Natural killer cell treated with Interleukin-12 subunit alpha and Interleukin-12 subunit beta and Interleukin-15 and Interleukin-18, amount 100 ng/mL, for 72 hours (primary cell): Measurements from ENCODE around the gene CHMP1A. TPM values are rescaled to one million over a fixed set of nuclear protein-coding genes. Genes with fewer than 3 reads are reported as not detected.
A peak's percentile ranks its signal among the peaks of the same experiment; 100 is the strongest.
"Not testable (repeated sequence)": the region's sequence is repeated elsewhere in the genome, so short reads cannot be mapped to it uniquely, and the experiment has no call there.

ENCODE experiments used
- ATAC-seq, 2 donors: fragments of 150-1000 bp; cut with Tn5 transposase in 1 of 2; sonication (Bioruptor Pico), chemical (Tn5 transposase) in 1 of 2; 2 replicates each; pipeline ENCODE4 v1.10.0; 2021
- DNase-seq: peaks from one replicate; pipeline ENCODE4 v3.0.0; 2022; ENCODE audit warnings: low spot score
- H3K27ac Mint-ChIP-seq, 2 donors: 1 replicate in 1 of 2; 2 replicates in 1 of 2; pipeline ENCODE4 v1.8.0; 2022; ENCODE audit warnings: mixed read lengths in 2 of 2, mild to moderate bottlenecking in 1 of 2, moderate library complexity in 1 of 2
- H3K27me3 Mint-ChIP-seq, 2 donors: 1 replicate in 1 of 2; 2 replicates in 1 of 2; pipeline ENCODE4 v1.8.0; 2022; ENCODE audit warnings: mixed read lengths in 2 of 2
- H3K36me3 Mint-ChIP-seq: one replicate; pipeline ENCODE4 v1.8.0; 2022; ENCODE audit warnings: mixed read lengths
- H3K4me1 Mint-ChIP-seq, 2 donors: 1 replicate in 1 of 2; 2 replicates in 1 of 2; pipeline ENCODE4 v1.8.0; 2022; ENCODE audit warnings: low read depth in 2 of 2, mixed read lengths in 2 of 2, mild to moderate bottlenecking in 1 of 2
- H3K4me3 Mint-ChIP-seq: one replicate; pipeline ENCODE4 v1.8.0; 2022; ENCODE audit warnings: mixed read lengths
- H3K9me3 Mint-ChIP-seq: 2 replicates; pipeline ENCODE4 v1.8.0; 2022; ENCODE audit warnings: mixed read lengths
- total RNA-seq, 2 donors: library from RNA; stranded (reverse); gene quantifications; one replicate each; pipeline ENCODE4 v1.2.3, GENCODE V29; 2022

The CHMP1A gene
- total RNA-seq, 2 donors from 2014 or later = 92.8 to 146 TPM

DNA sequence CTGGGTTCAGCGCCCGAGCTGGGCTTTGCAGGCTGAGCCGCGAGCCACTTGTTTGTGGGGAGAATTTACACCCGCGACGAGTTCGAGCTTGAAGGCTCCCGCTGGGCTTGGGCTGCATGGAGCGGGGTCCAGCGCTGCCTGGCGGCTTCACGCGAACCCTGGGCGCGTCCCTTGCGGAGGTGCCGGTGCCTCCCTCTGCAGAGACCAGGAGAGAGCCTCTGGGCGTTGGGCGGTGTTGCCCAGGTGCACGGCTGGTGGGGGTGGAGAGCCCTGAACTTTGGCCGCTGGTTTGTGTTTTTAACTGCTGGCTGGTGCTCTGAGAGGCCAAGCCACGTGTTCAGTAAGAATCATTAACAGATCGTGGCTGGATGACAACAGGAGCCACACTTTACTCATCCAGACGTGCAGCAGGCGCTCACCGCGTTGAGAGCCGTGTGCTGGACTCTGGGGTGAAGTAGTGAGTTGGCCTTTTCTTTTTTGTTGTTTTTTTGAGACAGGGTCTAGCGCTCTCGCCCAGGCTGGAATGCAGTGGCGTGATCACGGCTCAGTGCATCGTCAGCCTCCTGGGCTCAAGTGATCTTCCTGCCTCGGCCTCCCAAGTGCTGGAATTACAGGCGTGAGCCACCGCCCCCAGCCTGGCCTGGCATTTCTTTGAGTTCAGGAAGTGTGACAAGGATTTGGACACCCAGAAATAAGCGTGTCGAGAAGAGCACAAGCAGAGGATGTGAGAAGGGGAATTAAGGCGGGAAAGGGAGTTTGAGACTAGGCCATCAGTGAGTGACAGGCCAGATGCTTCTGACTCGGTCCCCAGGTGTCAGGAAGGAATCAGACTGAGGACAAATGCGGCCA, 29.8 kb upstream of the CHMP1A start:
- no peaks in the 10 kb centered on the region for H3K27me3 Mint-ChIP-seq
- ATAC-seq (peak; percentile 20 to 37), DNase-seq (peak; percentile 1)
- peak overlapping the region; percentile 87 for H3K4me3 Mint-ChIP-seq
- H3K27ac Mint-ChIP-seq = peak overlapping the region; percentile 83 to 84
- peaks cover 10 to 12% of the 10 kb centered on the region in 2 donors for H3K4me1 Mint-ChIP-seq
- H3K36me3 Mint-ChIP-seq = no peaks in the 10 kb centered on the region
- H3K9me3 Mint-ChIP-seq = no peaks in the 10 kb centered on the region

GRCh38 chr16:89686520-89687091, 29.1 kb upstream of the CHMP1A start, which contains the start of gene CDK10:
Gene CDK10 (plus strand): TSS chr16:89686689. CDS start chr16:89686711, 22 bp downstream.
- H3K27ac Mint-ChIP-seq = peak within 1 kb of the TSS; percentile 83 to 88
- ATAC-seq = peak; percentile 95
- peak within 1 kb of the TSS; percentile 87 for H3K4me3 Mint-ChIP-seq
- H3K9me3 Mint-ChIP-seq = no peaks in the 10 kb centered on the region
- peaks cover 10 to 12% of the 10 kb centered on the region in 2 donors for H3K4me1 Mint-ChIP-seq
- H3K36me3 Mint-ChIP-seq = no peaks in the 10 kb centered on the region
- no peaks in the 10 kb centered on the region for H3K27me3 Mint-ChIP-seq
- peak; percentile 91 for DNase-seq

- no peaks in the 10 kb centered on the region for H3K36me3 Mint-ChIP-seq
- H3K27ac Mint-ChIP-seq = peak overlapping the region in 1 of 2 donors; percentile 83
- peaks cover 10 to 12% of the 10 kb centered on the region in 2 donors for H3K4me1 Mint-ChIP-seq
- ATAC-seq (no peak), DNase-seq (no peak)
- H3K4me3 Mint-ChIP-seq = peak overlapping the region; percentile 51
- H3K27me3 Mint-ChIP-seq = no peaks in the 10 kb centered on the region
- no peaks in the 10 kb centered on the region for H3K9me3 Mint-ChIP-seq
Measured at GRCh38 chr16:89685916-89686315, 28.4 kb upstream of the CHMP1A start.

DNA sequence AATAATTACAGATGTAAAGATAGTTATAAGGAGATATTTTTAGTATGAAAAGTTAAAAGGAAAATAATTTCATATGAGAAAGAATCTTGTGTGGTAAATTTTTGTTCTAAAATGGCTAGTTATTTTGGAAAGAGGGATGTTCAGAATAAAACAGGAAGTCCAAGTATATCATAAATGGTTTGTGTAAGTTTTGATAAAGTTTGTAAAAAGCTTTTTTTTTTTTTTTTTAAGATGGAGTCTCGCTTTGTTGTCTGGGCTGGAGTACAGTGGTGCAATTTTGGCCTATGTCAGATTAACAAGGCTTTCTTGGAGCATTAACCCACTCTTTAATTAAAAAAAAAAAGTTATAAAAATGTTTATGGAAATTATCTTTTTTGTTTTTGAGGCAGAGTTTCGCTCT, 20.8 kb upstream of the CHMP1A start:
- Mint-ChIP-seq H3K4me1 (no peaks in the 10 kb centered on the region), H3K9me3 (no peaks in the 10 kb centered on the region), H3K4me3 (no peak overlapping the region)

DNA sequence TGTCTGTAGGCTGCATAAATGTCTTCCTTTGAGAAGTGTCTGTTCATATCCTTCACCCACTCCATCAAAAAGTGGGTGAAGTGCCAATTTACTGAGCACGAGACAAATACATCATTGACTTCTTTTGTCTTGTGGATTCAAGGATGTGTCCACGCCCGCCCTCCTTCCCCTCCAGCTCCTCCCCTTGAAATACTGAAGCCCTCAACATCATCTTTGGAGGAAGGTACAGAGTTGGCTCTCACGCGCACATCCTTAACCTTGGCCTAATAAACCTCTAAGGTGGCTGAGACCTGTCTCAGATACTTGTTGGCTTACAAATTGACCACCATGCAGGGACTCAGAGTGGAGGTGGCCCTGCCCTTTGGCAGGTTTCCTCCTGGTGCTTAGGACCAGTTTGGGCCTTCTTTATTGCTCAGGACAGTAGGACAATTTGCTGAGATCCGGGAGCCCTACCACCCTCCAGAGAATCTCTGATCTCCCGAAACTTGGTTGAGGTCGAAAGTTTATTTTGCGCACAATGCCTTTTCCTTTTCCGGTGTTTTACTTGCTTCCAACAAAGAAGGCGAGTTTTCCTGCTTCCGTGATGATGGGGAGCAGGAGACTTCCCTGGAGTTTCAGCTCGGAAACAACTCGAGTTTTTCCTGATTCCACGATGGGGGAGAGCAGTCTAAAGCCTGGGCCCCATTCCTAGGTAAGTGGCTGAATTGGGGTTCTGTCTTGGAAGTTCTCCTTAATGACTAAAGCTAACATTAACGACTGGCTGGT, 14.9 kb upstream of the CHMP1A start:
- H3K9me3 Mint-ChIP-seq = no peaks in the 10 kb centered on the region
- H3K4me3 Mint-ChIP-seq = no peak overlapping the region
- no peak overlapping the region for H3K27ac Mint-ChIP-seq
- no peaks in the 10 kb centered on the region for H3K27me3 Mint-ChIP-seq
- ATAC-seq (no peak), DNase-seq (peak; percentile 8)
- no peaks in the 10 kb centered on the region for H3K4me1 Mint-ChIP-seq
- H3K36me3 Mint-ChIP-seq = no peaks in the 10 kb centered on the region

More for the DNA sequence above, 20.8 kb upstream of the CHMP1A start:
- Mint-ChIP-seq H3K27me3 (no peaks in the 10 kb centered on the region), H3K36me3 (no peaks in the 10 kb centered on the region), H3K27ac (no peak overlapping the region)
- no peak for ATAC-seq
- DNase-seq = no peak

GRCh38 chr16:89671565-89671964, 14.1 kb upstream of the CHMP1A start:
- not testable (repeated sequence) for ATAC-seq, H3K4me3 Mint-ChIP-seq, H3K36me3 Mint-ChIP-seq, H3K27me3 Mint-ChIP-seq, H3K27ac Mint-ChIP-seq, H3K9me3 Mint-ChIP-seq, H3K4me1 Mint-ChIP-seq
- peak; percentile 8 for DNase-seq

- Mint-ChIP-seq H3K4me1 (no peaks in the 10 kb centered on the region), H3K36me3 (no peaks in the 10 kb centered on the region), H3K9me3 (no peaks in the 10 kb centered on the region), H3K27me3 (no peaks in the 10 kb centered on the region), H3K4me3 (no peak overlapping the region), H3K27ac (no peak overlapping the region)
- ATAC-seq (no peak), DNase-seq (peak; percentile 39)
Measured at GRCh38 chr16:89670496-89671431, 13.3 kb upstream of the CHMP1A start.

GRCh38 chr16:89669755-89670154, 12.2 kb upstream of the CHMP1A start:
- Mint-ChIP-seq H3K36me3 (no peaks in the 10 kb centered on the region), H3K4me1 (no peaks in the 10 kb centered on the region), H3K4me3 (no peak overlapping the region), H3K27ac (no peak overlapping the region), H3K9me3 (no peaks in the 10 kb centered on the region), H3K27me3 (no peaks in the 10 kb centered on the region)
- DNase-seq = no peak
- no peak for ATAC-seq

GRCh38 chr16:89668790-89669158, 11.3 kb upstream of the CHMP1A start:
- no peak overlapping the region for H3K4me3 Mint-ChIP-seq
- no peaks in the 10 kb centered on the region for H3K36me3 Mint-ChIP-seq
- no peaks in the 10 kb centered on the region for H3K4me1 Mint-ChIP-seq
- ATAC-seq = no peak
- no peaks in the 10 kb centered on the region for H3K27me3 Mint-ChIP-seq
- H3K27ac Mint-ChIP-seq = no peak overlapping the region
- H3K9me3 Mint-ChIP-seq = no peaks in the 10 kb centered on the region
- DNase-seq = no peak

DNA sequence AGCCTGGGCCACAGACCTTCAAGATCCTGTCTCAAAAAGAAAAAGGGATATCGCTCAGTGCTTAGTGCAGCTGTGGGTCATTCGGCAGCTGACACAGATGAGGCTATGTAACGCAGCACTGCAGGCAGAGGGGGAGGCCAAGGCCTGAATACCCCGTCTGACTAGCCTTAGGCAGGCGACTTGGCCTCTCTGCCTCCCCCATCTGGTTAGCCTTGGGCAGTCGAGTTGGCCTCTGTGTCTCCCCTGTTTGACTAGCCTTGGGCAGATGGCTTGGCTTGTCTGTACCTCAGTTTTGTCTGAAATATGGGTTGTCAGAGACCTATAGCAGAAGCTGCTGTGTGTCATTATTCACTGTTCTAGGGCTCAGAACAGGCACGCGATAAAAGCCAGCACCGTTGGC, 10.1 kb upstream of the CHMP1A start:
- DNase-seq (peak; percentile 47), ATAC-seq (no peak)
- H3K27me3 Mint-ChIP-seq = no peaks in the 10 kb centered on the region
- H3K27ac Mint-ChIP-seq = peak overlapping the region in 1 of 2 donors; percentile 21
- H3K4me3 Mint-ChIP-seq = no peak overlapping the region
- no peaks in the 10 kb centered on the region for H3K4me1 Mint-ChIP-seq
- no peaks in the 10 kb centered on the region for H3K36me3 Mint-ChIP-seq
- no peaks in the 10 kb centered on the region for H3K9me3 Mint-ChIP-seq

GRCh38 chr16:89667000-89667399, 9.5 kb upstream of the CHMP1A start:
- not testable (repeated sequence) for H3K4me3 Mint-ChIP-seq, H3K9me3 Mint-ChIP-seq, H3K36me3 Mint-ChIP-seq, H3K27ac Mint-ChIP-seq, H3K4me1 Mint-ChIP-seq, ATAC-seq, H3K27me3 Mint-ChIP-seq
- peak; percentile 54 for DNase-seq

- not testable (repeated sequence) for H3K9me3 Mint-ChIP-seq, H3K27ac Mint-ChIP-seq, H3K36me3 Mint-ChIP-seq, ATAC-seq, H3K4me3 Mint-ChIP-seq, H3K4me1 Mint-ChIP-seq, H3K27me3 Mint-ChIP-seq
- DNase-seq = peak; percentile 15
Measured at GRCh38 chr16:89664238-89664637, 6.7 kb upstream of the CHMP1A start.

- H3K4me1 Mint-ChIP-seq = peaks cover 19 to 20% of the 10 kb centered on the region in 2 donors
- ATAC-seq = no peak
- no peaks in the 10 kb centered on the region for H3K9me3 Mint-ChIP-seq
- DNase-seq = peak; percentile 16
- no peak overlapping the region for H3K4me3 Mint-ChIP-seq
- H3K36me3 Mint-ChIP-seq = peaks cover 6% of the 10 kb centered on the region
- H3K27ac Mint-ChIP-seq = no peak overlapping the region
- H3K27me3 Mint-ChIP-seq = no peaks in the 10 kb centered on the region
Measured at GRCh38 chr16:89661215-89661614, 3.7 kb upstream of the CHMP1A start.
